HK-2 (cell line): Measurements from ENCODE around the gene KCNK4.

ENCODE experiments used
- DNase-seq: peaks from one replicate; pipeline ENCODE4 v3.0.0-alpha.2; 2018; ENCODE audit not compliant: unreplicated experiment

Gene KCNK4

DNA sequence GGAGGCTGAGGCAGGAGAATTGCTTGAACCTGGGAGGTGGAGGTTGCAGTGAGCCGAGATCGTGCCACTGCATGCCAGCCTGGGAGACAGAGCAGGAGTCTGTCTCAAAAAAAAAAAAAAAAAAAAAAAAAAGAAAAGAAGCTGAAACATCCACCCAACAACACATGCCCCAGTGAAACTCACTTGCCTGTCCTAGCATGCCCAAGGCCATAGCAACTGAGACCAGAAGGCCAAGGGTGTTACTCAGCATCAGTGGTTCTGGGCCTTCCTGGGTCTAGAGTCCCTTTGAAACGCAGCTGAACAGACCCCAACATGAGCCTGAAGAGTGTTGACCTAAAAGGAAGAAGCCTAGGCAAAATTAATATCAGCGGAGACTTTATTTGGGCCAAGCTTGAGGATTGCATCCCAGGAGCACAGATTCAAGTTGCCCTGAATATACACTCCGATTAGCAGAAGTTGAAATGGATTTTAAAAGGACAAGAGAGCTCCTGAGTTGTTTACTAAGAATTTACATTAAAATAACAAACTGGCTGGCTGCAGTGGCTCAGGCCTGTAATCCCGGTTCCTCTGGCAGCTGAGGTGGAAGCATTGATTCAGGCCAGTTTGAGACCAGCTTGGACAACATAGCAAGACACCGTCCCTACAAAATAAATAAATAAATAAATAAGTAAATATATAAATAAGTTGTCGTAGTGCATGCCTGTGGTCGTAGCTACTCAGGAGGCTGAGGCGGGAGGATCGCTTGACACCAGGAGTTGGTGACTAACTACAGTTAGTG lies 33.8 kb downstream of the KCNK4 start:
- DNase-seq, result no peak

DNA sequence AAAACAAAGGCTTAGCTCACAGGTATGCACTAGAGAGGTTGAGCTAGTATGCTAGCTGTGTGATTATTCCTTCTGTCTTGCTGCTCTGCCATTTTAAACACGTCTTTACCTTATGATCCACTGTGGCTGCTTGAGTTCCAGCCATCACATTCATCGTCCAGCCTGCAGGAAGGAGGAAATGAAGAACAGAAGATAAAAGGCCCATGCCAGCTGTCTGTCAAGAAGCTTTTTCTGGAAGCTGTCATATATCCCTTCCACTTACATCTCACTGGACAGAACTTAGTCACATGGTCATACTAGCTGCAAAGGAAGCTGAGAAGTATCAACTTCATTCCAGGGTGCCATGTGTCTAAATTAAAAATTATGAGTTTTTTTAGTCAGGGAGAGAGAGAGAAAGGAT lies 36.3 kb downstream of the KCNK4 start:
- no peak for DNase-seq

DNA sequence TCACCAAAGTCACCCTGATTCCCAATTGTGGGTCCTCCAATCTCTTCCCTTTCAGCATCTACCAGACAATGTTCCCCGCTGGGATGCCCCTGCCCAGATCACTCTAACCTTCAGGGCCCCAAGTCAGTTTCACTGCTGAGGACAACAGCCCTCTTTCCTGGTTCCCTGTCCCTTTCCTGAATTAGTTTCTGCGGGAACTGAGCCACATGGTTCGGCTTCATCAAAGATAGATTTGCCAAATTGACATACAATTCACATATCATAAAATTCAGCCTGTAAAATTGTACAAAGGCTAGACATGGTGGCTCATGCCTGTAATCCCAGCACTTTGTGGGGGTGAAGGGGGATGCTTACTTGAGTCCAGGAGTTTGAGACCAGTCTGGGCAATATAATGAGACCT lies 36.9 kb downstream of the KCNK4 start:
- DNase-seq, result no peak

DNA sequence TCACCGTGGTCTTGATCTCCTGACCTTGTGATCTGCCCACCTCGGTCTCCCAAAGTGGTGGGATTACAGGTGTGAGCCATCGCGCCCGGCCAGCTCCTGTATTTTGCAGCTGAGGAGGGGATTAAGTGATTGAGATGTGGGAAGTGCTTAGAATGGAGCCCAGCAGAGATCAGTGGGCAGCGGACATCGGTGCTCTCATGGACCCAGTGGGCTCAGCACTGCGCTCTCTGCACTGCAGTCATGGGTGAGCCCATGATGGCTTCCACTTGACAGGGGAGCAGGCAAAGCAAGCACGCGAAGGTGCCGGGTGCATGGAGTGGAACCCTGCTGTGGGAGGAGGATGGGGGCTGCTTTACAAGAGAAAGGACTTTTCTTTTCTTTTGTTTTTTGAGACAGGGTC lies 39.8 kb downstream of the KCNK4 start:
- no peak for DNase-seq

DNA sequence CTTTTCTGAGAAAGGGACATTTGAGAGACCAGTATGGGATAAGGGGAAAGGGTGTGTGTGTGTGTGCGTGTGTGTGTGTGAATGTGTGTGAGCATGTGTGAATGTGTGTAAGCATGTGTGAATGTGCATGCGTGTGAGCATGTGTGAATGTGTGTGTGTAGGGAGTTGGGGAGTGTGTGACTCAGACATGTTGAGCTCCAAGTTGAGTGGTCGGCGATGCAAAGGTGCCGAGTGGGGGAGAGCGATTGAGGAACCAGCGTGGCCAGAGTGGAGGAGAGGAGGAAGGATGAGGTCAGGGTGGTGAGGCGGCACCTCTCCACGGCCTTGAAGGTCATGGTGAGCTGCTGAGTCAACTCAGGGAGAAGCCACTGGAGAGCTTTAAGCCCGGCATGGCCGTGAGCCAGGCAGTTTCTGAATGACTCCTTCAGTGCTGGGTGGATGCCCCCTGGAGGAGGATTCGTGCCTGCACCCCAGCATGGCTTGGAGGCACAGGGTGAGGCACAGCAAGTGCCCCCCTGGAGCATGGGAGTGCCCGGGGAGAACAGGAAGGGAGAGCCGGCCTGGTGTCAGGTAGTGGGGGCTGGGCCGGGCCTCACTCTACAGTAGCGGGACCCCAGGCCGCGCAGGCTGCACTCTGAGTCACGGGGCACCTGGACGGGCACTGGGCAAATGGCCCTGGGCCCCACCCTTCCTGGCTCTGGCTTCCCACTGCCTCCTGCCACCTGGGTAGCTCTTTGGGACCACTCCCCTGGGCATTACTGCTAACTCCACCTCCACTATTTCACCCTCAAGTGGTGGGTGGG lies 40.7 kb downstream of the KCNK4 start:
- peak; percentile 87 for DNase-seq

DNA sequence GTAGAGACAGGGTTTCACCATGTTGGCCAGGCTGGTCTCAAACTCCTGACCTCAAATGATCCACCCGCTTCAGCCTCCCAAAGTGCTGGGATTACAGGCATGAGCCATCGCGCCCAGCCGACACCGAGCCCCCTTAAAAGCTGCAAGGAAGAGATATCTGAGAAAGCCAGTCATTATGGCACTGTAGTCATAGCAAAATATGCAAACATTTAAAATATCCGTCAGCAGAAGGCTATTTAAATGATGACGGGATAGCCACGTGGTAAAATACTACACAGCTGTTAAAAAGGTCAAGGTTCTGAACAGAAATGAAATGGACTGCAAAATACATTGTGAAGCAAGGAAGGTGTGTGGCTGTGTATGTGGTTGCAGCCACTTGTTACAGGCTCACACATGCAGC lies 42.5 kb downstream of the KCNK4 start:
- no peak for DNase-seq

DNA sequence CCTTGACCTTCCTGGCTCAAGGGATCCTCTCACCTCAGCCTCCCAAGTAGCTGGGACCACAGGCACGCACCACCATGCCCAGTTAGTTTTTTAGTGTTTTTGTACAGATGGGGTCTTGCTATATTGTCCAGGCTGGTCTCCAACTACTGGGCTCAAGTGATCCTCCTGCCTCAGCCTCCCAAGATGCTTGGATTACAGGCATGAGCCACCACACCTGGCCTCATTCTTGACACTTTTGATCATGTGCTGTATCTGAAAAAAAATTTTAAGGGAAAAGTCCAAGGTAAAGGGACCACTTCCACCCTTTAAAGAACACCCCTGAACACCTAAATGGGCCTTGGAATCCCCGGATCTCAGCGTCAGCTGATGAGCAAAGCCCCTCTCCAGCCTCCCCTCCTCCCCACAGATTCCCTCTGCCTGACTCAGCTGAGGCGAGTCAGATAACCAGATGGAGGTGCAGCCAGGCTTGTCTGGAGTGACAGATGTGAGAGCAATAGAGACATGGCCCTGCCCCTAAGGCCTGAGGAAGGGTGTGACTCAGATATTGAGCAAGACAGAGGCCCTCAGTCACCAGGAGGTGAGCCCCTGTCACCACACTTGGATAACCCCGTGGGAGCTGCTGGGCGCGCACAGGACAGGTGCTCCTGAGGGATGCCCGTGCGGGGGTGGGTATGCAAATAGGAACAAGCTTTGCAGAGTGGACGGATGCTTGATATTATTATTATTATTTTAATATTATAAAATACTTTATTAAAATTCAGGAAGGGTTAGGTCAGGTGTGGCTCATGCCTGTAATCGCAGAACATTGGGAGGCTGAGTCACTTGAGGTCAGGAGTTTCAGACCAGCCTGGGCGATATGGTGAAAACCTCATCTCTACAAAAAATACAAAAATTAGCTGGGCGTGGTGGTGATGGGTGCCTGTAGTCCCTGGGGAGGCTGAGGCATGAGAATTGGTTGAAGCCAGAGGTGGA lies 43.9 kb downstream of the KCNK4 start:
- DNase-seq, result peak; percentile 87

DNA sequence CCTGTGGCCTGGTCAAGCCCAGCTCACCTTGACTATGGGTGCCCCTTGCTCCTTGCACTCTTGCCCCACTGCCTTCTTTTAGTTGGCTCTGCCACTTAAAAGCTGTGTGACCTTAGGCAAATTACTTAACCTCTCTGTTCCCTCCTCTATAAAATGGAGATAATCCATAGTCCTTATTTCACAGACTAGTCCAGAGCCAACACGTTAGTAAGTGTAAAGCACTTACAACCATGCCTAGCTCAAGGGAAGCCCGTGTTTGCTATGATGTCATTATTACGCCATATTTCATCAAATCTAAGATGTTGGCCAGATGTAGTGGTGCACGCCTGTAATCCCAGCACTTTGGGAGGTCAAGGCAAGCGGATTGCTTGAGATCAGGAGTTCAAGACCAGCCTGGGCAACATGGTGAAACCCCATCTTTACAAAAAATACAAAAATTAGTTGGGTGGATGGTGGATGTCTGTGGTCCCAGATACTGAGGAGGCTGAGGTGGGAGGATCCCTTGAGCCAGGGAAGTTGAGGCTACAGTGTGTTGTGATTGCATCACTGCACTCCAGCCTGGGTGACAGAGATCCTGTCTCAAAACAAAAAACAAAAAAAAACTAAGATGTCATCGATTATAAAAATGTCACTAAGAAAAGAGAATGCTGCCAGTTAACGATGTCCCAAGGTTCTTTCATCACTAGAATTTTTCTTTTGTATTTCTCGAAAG lies 46.6 kb downstream of the KCNK4 start:
- no peak for DNase-seq

DNA sequence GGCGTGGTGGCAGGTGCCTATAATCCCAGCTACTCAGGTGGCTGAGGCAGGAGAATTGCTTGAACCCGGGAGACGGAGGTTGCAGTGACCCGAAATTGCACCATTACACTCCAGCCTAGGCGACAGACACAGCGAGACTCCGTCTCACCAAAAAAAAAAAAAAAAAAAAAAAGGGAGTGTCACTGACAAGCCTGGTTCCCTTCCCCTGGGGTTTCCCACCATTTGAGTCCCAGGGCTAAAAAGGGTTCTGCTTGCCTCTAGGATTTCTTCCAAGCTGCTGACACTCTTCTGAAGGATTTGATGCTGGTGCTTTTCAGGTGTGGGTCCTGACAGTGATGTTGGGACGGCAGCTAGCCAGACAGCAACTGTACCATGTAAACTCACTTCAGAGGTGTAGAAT lies 47.6 kb downstream of the KCNK4 start:
- no peak for DNase-seq

DNA sequence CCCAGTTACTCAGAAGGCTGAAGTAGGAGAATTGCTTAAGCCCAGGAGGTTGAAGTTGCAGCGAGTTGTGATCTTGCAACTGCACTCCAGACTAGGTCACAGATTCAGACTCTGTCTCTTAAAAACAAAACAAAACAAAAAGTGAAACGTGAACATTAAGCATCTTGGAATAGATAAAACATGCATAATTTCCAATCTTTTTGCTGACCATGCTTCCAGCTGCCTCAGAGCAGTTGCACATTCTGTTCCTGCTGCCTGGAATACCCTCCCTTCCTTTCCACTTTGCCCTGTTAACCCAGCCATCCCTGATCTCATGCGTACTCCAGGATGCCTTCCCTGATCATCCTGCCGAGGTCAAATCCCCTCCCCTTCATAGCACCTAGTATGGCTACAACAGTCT lies 48.2 kb downstream of the KCNK4 start:
- no peak for DNase-seq

DNA sequence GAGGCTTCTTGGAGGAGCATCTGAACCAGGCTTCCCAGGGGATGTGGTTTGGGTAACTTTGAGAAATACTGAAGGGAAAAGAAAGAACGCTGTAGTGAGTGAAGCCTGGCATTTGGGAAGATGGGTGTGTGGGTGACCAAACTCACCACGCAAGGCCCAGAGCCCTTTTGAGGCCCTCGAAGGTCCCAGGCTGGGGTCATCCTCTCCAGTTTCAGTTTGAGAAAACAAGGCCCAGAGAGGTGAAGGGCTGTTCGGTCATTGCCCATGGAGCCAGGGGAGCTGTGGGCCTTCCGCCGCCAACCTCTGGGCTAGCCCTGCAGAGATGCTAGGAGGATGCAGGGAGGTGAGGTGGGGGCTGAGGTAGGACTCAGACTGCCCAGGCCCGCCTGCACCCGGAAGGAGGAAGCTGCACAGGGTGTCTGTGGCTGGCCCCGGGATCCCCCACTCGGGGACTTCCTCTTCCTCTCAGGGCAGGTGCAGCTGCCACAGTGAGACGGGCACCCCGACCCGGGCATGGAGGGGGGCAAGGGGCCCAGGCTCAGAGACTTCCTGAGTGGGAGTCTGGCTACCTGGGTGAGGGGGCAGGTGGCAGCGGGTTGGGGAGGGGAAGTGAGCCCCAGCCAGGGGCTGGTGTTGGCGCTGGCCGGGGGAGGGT lies 48.8 kb downstream of the KCNK4 start, which contains the start of gene CCDC88B:
CCDC88B (plus strand) TSS at position 451 of the 655 bp plus-strand sequence; CDS start at position 514, 63 bp downstream.
- no peak for DNase-seq

DNA sequence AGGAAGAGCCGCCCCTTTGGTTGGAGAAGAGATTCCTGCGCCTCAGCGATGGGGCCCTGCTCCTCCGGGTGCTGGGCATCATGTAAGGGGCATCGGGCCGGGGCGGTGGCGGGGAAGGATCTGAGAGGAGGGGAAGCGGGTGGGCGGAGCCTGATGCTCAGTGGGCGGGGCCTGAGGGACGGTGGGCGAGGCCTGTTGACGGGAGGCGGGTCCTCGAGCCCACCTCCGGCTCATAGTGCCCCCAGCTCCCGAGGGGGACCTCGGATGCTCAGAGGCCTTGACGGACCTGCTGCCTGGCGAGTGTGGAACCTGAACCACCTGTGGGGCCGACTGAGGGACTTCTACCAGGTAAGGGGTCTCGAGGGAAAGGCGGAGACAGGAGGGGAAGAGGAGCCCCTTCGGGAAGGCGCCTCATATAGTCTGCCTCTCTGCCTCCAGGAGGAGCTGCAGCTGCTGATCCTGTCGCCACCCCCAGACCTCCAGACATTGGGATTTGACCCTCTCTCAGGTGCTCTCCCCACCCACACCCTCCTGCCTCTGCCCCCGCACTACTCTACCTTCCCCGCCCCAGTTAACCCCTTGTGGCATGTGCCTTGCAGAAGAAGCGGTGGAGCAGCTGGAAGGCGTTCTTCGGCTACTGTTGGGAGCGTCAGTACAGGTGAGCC lies 49.7 kb downstream of the KCNK4 start:
- no peak for DNase-seq

DNA sequence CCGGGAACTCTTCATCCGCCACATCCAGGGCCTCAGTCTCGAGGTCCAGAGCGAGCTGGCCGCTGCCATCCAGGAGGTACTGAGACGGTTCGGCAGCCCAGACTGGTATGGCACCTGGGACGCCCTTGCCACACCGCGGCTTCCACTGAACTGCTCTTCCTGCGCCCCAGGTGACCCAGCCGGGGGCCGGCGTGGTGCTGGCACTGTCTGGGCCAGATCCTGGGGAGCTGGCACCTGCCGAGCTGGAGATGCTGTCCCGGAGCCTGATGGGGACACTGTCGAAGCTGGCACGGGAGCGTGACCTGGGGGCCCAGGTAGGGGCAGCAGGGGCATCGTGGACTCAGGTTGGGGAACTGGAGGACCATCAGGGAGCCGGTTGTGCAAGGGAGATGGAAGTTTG lies 50.3 kb downstream of the KCNK4 start:
- DNase-seq, result no peak

DNA sequence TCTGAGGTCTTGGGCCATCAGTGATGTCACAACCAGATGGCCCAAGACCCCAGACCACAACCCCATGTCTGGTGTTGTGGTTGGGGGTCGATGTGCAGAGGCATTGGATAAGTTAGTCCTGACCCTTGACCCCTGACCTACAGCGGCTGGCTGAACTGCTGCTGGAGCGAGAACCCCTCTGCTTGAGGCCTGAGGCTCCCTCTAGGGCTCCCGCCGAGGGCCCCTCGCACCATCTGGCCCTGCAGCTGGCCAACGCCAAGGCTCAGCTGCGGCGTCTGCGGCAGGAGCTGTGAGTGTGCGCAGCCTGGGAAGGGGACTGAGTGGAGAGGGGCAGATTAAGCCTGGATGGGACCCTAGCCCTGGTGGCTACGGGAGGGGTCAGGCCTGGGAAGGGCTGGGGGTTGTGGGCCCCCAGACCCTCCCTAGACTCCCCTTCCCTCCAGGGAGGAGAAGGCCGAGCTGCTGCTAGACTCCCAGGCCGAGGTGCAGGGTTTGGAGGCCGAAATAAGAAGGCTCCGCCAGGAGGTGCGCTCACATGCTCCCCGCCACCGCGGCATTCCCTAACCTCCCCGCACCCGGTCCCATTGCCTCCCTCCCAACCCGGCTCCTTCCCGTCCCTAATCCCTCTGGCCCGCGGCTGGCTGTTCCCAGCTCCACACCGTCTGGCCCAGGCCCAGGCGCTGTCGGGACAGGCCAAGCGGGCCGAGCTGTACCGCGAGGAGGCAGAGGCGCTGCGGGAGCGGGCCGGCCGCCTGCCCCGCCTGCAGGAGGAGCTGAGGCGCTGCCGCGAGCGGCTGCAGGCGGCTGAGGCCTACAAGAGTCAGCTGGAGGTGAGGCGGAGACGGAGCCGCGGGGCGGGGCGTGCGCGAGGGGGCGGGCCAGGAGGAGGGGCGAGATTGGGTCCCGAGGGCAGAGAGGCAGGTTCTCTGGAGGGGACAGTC lies 51.0 kb downstream of the KCNK4 start:
- peak; percentile 88 for DNase-seq

DNA sequence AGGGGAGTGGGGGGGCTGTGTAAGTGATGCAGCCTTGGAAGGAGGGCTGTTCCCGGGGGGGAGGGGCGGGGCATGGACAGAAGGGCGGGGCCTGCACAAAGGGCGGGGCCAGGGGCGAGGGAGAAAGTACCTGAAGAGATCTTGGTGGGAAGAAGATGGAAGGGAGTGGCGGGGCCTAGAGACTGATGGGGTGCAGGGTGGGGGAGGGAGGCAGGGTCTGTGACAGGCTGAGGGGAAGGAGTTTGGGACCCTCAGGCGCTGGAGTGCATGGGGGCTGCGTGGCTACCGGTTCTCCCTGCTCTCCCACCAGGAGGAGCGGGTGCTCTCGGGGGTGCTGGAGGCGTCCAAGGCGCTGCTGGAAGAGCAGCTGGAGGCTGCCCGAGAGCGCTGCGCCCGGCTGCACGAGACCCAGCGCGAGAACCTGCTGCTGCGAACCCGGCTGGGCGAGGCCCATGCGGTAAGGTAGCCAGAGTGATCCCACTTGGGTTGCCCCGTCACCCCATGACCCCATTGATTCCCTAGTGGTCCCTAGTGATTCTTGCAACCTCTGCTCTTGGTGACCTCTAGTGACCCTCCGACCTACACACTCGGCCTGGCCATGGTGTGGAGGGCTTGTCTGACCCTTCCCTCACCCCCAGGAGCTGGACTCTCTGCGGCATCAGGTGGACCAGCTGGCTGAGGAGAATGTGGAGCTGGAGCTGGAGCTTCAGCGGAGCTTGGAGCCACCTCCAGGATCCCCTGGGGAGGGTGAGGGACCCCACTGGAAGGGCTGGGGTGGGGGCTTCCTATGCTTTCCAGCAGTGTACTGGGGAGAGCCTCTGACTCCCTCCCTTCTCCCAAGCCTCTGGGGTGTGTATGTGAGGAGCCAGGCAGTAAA lies 52.0 kb downstream of the KCNK4 start:
- DNase-seq, result no peak

DNA sequence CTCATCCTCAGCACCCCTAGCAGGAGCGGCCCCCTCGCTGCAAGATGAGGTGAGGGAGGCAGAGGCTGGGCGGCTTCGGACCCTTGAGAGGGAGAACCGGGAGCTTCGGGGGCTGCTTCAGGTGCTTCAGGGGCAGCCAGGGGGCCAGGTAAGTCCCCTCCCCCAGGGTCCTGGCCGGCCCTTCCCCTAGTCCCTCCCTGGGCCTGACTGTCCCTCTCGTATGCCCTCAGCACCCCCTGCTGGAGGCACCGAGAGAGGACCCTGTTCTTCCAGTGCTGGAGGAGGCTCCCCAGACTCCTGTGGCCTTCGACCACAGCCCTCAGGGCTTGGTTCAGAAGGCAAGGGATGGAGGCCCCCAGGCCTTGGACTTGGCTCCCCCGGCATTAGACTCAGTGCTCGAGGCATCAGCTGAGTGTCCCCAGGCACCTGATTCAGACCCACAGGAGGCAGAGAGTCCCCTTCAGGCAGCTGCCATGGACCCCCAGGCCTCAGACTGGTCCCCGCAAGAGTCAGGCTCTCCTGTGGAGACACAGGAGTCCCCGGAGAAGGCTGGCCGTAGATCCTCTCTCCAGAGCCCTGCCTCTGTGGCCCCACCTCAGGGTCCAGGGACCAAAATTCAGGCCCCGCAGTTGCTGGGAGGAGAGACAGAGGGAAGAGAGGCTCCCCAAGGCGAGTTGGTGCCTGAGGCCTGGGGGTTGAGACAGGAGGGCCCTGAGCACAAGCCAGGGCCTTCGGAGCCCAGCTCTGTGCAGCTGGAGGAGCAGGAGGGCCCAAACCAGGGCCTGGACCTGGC lies 52.9 kb downstream of the KCNK4 start:
- no peak for DNase-seq

DNA sequence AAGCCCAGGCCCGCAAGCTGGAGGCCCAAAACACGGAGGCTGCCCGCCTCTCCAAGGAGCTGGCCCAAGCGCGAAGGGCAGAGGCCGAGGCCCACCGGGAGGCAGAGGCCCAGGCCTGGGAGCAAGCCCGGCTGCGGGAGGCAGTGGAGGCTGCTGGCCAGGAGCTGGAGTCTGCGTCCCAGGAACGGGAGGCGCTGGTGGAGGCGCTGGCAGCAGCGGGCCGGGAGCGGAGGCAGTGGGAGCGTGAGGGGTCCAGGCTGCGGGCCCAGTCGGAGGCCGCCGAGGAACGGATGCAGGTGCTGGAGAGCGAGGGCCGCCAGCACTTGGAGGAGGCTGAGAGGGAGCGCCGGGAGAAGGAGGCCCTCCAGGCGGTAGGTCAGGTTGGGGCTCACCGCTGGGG lies 53.7 kb downstream of the KCNK4 start:
- no peak for DNase-seq
